DMS79 treated with DMSO at 0.1 percent for 48 hours (cell line): ENCODE results near the gene TFEB.

Experiments used
- DNase-seq: peaks from one replicate; lab custom pipeline; 2025; lab: John Stamatoyannopoulos, UW

Gene TFEB

DNA sequence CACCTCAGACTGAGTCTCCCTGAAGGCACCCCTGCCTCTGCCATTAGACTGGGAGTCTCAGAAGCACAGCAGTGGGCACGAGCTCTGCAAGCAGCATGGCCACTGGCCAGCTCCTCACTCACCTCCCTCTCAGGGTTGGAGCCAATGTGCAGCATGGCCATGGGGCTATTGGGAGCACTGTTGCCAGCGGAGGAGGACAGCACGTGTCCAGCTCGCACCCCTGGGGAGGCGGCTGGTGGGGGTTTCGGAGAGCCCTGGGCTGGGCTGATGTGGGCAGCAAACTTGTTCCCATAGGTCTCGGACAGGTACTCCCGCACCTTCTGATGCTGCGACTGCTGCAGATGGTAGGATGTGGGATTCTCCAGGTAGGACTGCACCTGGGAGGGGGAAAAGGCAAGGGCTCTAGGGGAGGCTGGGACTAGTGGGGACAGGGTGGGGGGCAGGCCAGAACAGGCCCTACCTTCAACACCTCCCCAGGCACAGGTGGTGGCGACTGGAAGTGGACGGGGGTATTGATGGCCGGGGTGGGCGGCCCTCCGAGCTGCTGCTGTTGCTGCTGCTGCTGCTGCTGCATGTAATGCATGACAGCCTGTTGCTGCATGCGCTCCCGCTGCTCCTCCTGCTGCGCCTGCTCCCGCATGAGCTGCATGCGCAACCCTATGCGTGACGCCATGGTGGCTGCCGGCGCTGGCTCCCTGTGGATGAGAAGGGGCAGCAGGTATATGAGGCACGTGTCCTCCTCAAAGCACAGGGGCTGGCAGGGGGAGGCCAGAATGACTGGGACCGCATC lies 44.7 kb downstream of the TFEB start:
- DNase-seq: no peak

DNA sequence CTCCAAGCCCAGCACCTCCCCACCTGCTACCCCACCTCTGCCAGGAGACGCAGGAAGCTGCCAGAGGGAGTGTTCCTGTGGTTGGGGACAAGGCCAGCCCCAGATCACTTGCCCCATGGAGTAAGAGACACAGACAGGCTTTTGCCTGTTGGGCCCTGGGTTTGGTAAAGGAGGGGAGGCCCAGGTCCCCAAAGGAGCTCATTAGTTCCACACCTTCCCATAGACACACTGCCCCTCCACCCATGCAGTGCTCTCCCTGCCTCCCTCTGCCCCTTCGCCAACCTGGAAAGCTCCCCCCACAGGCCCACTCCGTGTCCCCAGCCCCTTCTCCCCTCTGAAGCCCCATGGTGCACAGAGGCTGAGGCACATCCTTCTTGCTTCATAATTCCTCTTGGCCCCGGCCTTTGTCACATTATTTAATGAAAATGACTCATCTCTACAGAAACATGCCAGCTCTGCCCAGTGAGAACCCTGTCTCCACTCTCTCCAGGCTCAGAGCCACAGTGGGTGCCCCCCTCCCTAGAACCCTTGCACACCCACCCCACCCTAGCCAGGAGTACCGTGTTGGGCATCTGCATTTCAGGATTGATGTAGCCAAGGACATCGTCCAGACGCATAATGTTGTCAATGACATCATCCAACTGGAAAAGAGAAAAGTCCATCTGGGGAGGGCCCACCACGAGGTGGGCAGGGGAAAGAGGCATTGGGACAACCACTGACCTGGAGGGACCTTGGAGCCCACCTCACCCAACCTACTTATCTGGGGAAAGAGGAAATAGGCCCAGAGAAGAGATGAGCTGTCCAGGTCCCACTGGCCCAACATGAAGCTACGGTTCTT lies 46.0 kb downstream of the TFEB start:
- no peak for DNase-seq

DNA sequence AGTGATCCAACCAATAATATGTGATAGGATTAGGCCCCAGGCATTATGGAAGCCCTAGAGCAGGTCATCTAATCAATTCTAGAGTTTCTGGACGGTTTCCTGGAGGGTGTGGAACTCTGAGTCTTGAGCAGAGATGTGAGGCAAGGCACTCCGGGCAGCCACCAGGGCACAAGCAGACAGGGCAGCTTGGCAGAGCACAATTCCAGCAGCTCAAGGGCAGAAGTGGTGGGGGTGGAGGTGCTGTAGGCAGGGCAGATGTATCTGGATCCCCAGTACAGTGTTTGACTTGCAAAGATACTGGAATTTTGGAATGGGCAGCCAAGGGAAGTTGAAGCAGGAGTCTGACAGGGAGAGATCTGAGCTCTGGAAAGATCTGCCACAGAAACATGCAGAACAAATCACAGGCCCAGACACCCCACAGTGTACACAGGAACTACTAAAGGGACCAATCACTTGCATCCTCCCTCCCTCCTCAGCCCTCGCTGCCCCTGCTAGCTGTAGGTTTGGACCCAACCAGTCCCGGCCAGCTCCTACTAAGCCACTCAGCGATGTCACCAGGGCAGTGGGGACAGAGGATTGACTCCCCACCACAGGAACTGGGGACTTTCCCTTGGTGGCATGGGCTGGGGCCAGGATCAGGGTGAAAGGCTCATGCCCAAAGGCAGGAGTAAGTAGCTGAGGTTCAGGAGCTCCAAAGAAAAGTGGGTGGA lies 47.0 kb downstream of the TFEB start:
- DNase-seq: no peak

DNA sequence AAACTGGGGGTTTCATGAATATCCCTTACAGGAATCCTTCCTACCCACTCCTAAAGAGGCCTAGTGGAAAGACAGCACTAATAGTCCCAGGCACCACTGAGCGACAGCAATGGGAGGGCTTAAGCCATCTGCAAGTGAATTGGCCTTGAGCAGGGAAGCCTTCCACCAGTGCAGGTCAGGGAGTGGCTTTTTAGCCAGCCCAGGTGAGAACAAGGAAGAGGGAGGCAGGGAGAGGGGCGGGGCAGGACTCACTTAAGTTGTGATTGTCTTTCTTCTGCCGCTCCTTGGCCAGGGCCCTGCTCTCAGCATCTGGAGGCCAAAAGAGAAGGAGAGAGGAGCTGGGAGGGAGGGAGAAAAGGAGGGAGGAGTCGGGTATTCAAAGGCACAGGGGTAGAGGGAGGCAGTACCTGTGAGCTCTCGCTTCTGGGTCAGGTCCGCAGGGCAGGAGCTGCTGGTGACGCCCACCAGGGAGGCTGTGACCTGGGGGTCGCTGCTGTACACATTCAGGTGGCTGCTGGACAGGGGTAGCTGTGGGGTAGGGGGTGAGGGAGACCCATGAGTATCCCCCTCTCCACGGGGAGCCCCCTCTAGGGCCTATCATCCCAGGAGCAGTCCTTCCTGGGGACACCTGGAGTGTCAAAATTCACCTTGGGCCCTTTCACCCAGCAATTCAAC lies 47.8 kb downstream of the TFEB start:
- DNase-seq: no peak

DNA sequence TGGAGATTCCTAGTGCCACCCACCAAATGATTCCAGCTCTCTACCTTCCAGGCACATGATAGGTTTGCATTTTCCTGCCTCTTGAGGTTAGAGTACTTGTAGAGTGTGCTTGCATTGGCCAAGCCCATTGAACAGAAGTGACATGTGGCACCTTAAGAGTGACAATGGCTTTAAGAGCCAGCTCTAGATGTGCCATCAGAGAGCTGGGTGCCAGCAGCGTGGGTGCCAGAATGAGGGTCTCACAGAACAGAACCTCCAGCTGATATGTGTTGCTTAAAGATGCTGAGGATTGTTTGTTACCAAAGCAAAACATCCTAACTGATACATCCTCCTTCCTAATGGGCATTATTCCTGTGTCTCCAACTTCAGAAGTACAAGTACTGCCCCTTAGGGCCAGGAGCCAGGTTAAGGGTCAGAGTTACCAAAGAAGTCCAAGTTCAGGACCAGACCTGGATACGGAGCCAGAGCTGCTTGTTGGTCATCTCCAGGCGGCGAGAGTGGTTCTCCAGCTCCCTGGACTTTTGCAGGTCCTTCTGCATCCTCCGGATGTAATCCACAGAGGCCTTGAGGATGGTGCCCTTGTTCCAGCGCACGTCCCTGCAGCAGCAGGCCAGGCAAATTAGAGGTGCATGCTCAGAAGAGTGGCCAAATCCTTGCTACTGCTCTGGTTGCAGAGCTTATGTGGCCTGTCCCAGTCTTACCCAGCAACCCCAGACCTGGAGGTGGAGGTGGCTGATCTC lies 49.6 kb downstream of the TFEB start:
- DNase-seq: no peak

DNA sequence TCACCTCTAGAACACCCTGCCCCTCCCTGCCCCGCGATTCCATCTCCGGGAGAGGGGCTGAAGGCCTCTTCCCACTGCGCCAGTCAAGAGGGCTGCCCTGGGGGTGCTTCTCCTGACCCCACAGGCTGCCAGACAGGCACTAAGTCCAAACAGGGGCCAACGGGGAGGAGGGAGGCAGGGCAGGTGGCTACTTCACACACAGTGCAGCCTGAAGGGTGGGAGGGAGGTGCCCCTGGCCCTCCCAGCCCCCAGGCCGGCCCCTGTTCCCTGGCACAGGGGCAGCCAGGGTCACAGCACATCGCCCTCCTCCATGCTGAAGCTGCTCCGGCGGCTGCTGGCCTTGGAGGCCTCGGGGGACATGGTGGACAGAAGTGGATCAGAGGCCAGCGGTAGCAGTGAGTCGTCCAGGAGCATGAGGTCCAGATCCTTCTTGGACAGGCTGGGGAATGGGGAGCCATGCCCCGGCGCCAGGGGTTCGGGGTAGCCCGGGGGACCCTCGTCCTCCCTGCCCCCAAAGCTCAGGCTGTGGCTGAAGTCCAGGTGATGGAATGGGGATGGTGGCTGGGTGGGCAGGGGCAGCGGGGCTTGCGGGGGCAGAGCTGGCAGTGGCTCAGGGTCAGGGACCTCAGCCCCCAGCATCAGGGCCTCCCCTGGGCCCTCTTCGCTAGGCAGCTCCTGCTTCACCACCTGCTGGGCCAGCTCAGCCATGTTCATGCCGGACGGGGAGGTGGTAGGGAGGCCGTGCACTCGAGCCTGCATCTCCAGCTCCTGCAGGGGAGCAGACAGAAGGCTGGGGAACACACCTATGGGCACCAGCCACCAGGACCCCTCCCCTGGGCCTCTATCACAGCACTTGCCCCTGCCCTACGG lies 50.9 kb downstream of the TFEB start:
- no peak for DNase-seq

DNA sequence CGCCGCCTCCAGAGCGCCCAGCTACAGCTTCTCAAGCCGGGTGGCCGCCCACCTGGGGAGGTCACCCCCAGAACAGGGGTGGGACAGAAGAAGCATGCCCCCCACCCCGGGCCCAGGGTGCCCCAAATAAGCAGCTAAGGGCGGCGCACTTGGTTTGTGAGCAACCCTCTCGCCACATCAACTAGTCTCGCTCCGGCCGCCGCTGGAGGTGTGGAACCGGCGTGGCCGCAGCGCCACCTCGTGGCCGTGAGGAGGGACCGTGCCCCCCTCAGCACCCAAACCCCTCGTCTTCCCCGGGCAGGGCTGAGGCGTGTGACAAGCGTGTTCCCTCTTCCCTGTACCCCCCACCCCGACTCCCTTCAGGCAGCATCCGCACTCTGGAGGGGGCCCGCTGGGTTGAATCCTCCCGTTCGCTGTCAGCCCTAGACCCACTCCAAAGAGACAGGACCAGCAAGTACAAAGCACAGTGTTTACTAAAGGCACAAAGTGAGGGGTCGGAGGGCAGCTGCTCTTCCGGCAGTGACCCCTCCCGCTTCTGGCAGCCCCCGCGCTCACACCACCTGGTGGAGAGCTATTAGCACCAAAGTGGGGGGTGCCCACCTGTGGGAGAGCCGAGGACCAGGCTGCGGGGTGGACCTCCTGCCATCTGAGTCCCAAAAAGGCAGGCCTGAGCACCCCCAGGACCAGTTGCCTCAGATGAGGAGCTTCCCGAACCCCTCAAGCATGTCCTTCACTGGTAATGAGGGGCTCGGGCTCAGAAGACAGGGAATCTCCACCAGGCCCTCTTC lies 51.7 kb downstream of the TFEB start:
- DNase-seq: no peak

DNA sequence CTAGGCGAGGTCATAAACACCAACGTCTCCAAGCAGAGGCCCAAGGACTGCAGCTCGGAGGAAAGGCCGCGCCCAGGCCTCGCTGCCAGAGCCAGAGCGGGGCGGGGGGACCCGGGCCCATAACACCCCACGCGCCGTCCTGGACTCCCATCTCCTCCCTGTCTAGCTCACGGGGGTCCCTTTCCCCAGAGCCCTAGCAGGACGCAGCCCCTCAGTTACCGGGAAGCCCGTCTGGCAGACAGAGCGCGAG lies 52.2 kb downstream of the TFEB start:
- DNase-seq: no peak

DNA sequence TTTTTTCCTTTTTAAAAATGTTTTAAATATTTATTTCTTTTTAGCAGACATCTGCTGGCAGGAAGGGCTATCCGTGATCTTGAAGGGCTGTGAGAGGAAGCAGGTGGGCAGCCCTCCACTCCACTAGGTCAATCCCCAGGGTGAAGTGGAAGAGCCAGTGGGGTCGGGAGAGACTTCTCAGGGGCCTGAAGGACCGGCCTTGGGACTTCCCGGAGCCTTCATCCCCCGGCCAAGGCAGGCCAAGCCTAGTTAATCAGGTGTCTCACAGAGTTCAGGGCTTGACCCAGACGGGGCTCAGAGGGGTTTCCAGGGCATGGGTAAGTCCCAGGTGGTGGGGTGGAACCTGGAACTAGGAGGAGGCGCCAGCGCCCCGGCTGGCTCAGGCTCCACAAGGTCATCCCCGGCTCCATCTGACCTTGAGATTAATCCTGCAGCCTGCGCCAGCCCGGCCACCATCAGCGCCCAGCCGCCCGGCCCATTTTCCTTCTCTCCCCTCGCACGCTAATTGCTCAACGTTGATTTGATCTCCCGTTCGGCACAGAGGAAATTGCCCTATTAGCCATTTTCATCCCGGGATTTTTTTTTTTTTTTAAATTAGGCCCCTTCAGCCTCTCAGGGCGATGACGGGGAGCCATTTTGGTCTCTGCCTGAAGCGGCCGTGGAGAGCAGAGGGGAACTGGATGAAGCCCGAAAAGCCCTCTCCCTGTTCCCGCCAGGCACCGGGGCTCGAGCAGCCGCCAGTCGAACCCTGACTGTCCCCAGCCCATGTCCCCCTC lies 52.7 kb downstream of the TFEB start:
- no peak for DNase-seq

DNA sequence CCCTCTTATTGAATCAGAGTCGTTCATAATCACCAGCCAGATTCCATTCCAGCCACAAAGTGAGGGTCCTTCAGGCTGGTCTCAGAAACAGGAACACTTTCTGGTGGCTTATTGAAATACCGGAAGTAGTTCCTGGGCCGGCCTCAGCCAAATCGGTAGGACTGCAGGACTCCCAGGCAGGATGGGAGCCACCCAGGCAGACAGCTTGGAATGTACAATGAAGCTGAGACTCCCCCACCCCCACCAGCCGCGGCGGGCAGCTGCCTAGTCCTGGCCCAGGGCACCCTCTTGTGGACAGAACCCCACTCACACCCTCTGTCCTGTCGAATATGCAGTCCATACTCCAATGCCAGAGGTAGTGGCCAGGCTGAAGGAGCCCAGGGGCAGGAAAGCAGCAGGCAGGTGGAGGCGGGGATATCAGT lies 53.3 kb downstream of the TFEB start:
- peak; percentile 76 for DNase-seq

DNA sequence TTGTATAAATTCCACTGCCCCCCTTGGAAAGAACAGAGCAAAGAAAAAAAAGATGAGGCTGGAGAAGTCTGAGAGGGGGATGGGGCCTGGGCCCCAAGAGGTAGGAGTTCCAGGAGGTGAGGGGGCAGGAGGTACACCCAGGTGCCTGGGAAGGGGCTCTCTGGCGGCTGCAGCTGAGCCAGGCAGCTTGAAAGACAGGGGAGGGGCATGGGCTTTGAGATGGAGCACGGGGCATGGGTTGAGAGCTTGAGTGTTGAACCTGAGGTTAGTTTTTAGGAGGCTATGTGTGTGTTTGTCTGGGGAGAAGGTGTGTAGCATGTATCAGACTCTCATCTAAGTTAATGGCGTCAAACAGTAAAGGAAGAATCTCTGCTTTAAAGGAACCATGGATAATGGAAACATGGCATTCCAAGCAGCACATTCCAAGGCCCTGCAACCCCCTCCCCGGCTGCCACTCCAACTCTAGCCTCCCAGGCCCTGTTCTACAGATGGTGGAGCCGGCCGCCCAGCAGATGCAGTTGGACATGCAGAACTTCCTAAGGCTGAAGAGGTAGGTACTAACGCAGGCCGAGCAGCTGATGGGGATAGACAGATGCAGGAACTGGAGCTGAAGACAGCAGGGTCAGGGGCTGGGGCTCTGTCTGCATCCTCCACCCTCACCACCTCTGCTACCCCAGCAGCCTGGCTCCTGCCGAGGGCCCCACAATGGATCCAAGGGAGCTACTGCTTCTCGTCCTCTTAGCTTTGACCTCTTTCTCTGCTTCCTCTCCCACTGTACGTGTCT lies 55.0 kb downstream of the TFEB start:
- no peak for DNase-seq

DNA sequence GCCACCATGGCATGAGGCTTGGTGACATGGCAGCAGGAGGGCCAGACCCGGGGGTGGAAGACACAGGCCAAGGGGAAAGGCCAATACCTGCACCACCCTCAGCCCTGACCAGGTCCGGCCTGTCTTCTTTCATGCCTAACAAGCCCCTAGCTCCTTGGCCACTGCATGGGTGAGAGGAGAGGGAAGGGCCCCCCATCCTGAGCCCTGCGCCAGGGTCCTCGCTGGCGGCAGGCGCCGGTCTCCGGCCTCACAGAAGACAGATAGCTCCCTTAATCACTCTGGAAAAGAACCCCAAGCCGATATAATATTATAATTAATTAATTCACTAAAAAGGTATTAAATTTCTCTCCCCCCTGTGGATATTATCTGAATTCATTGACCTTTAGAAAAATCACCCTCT lies 55.7 kb downstream of the TFEB start:
- no peak for DNase-seq

DNA sequence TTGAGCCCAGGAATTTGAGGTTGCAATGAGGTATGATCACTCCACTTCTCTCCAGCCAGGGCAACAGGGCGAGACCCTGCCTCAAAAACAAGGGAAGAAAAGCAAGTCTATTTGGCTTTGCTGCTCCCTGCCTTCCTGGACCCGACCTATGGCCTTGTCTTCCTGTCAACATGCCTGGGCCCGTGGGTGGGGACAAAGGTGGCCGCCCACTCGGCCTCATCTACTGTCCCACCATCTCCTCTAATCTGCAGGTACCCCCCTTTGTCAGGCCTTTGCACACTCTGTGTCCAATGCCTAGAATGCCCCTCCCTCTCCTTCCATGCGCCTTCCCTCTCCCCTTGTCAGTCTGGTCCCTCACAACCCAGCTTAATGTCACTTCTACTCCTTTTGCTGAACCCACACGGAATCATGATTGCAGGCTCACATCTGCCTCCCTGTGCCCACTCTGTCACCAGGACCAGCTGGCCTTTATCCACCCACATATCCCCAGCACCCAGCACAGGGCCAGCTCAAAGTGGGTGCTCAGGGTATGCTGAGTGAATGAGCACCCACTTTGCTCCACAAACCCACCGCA lies 56.8 kb downstream of the TFEB start:
- DNase-seq: no peak

DNA sequence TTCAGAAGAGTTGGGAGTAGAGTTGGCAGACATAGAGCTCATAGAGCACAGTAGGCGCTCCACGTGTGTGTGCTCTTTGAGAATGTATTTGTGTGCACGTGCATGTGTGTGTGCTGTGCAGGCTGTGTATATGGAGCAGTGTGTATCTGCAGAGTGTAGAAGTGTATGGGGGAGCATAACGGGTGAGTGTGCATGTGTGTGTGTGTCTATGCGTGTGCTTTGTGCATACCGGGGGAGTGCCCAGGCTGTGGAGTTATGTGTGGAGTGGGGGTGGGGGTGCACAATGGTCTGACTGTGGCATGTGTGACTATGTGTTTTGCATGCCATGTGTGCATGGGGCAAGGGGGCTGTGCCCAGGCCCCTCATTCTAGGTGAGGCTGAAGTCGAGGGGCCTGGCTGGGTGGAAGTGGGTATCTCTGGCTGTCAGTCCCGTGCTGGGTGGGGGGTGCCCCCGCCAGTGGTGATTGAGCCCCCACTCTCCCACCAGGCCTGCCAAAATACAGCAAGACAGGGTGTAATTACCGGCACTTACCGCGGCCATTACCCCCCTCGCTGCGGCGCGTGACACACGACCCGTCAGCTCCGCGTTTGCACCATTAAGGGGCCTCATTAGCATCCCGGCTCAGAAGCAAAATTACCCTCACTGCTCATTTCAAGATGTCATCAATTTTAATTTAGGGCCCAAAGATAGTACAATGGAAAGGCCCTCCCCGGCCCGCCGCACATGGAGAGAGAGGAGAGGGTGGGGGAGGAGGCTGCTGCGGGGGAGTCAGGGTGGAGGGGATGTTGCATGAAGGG lies 58.1 kb downstream of the TFEB start:
- no peak for DNase-seq

DNA sequence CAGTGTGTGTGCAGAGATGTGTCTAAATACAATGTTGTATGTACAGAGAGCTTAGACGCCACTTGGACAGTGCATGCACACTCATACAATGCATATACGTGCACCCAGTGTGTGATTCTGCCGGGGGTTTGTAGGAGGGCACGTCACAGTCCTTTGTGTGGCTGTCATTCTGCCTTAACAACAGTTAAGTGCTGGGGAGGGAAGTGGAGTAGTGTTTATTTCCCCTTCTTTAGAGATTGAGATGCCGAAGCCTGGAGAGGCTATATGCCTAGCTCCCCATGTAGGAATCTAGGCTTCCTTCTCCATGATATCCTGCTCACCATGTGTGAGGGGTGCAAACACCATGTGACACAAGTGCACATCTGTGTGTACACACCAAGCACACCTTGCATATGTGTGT lies 59.0 kb downstream of the TFEB start:
- no peak for DNase-seq

DNA sequence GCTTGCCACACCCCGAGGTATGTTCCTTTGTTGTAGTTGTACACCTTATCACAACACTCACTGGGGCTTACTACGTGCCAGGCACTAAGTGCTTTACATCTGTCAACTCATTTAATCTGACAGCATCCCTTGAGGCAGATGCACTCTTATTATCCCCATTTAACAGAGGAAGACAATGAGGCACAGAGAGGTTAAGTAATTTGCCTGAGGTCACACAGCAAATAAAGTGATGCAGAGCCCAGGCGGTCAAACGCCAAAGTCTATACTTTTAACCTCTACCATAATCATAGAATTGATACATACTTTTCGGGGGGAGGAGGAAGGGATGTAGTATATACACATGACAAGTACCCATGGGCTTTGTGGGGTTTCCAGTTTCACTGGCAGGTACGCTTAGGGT lies 59.4 kb downstream of the TFEB start:
- no peak for DNase-seq

DNA sequence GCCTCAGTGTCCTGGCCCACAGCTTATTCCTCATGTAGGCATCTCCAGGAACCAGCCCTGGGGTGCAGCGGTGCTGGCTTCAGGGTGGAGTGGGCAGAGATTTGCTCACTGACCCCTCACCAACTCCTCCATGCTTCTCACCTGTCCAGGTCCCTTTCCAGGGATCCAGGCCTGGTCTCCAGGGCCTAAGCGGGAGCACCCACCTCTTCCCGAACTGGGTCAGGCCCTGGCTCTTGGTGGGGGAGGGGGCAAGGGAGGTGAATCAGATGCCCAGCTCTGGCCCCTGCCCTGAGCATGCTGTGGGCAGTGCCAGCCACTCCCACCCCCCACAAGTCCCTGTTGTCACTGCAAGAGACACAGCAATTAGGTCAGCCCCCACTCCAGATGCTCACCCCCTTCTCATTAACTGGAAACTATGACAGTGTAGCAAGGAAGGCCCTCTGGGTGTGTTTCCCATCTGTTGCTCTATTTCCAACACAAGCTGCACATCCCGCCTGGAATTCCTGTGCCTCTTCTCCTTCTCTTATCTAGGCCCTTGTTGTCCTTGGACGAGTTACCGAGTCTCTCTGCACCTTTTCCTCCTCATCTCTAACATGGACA lies 60.1 kb downstream of the TFEB start:
- no peak for DNase-seq
